ENCODE results near the gene FAM25A. TPM values are rescaled to one million over a fixed set of nuclear protein-coding genes. Genes with fewer than 3 reads are reported as not detected.
"Not testable (repeated sequence)": the region's sequence is repeated elsewhere in the genome, so short reads cannot be mapped to it uniquely, and the experiment has no call there.

FAM25A gene
- total RNA-seq, result not detected in 2 replicates

DNA sequence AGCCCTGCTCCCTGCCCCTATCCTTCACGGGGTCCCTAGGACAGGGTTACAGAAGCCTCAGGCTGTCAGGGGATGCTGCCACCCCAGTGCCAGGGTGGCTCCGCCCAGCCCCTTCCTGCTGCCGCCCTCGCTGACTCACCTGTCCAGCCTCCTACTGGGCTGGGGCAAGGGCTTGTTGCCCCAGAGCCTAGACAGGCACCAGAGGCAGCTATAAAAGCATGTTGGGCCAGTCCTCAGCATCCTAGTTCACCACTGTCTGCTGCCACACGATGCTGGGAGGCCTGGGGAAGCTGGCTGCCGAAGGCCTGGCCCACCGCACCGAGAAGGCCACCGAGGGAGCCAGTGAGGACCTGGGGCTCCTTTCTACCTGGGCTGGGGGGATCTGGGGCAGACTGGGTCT, at the start of gene FAM25A:
Gene FAM25A, plus strand, starts transcription at position 239 of the 400 bp plus-strand sequence. Its CDS starts 31 bp downstream, at position 270.
- POLR2A ChIA-PET; H3K36me3 Mint-ChIP-seq (ENCODE audit: low read depth); DNase-seq; intact Hi-C loops (cut with micrococcal nuclease); ATAC-seq (ENCODE audit: low read depth); H3K9me3 Mint-ChIP-seq; H3K27me3 Mint-ChIP-seq; H3K4me1 Mint-ChIP-seq; H3K27ac Mint-ChIP-seq; H3K4me3 Mint-ChIP-seq; CTCF ChIA-PET: not testable (repeated sequence)

- Mint-ChIP-seq H3K4me1 (peaks cover 31% of the 10 kb centered on the region), H3K9me3 (no peaks in the 10 kb centered on the region), H3K27ac (peak overlapping the region; percentile 86), H3K4me3 (peak overlapping the region; percentile 87), H3K27me3 (peaks cover 4% of the 10 kb centered on the region), H3K36me3 (ENCODE audit: low read depth) (no peaks in the 10 kb centered on the region)
- TF ChIP-seq, protein P1, sequence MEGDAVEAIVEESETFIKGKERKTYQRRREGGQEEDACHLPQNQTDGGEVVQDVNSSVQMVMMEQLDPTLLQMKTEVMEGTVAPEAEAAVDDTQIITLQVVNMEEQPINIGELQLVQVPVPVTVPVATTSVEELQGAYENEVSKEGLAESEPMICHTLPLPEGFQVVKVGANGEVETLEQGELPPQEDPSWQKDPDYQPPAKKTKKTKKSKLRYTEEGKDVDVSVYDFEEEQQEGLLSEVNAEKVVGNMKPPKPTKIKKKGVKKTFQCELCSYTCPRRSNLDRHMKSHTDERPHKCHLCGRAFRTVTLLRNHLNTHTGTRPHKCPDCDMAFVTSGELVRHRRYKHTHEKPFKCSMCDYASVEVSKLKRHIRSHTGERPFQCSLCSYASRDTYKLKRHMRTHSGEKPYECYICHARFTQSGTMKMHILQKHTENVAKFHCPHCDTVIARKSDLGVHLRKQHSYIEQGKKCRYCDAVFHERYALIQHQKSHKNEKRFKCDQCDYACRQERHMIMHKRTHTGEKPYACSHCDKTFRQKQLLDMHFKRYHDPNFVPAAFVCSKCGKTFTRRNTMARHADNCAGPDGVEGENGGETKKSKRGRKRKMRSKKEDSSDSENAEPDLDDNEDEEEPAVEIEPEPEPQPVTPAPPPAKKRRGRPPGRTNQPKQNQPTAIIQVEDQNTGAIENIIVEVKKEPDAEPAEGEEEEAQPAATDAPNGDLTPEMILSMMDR (IDR thresholded peaks at IDR 0.05), result no peak
- POLR2A ChIA-PET, result interaction anchor here (0.6 to 1.2 kb wide), 9 partner anchors 31 to 1551 kb away, joined by 3 to 23 read pairs (median 3); partner anchors contain the start of genes BMPR1A, GLUD1, MINPP1 and SHLD2
- intact Hi-C loops (cut with micrococcal nuclease), result loop anchor here (1.0 to 5.0 kb wide), 5 partner anchors 124 to 1416 kb away; partner anchors contain the start of genes ATAD1, SHLD2 and WAPL
- CTCF ChIA-PET, result interaction anchor here (1.0 kb wide), 1 partner anchor 32 kb away, joined by 3 read pairs; no protein-coding TSS in a partner anchor
- no peak for ATAC-seq (ENCODE audit: low read depth)
- DNase-seq, result no peak
Measured at GRCh38 chr10:86970982-86971231, 49.2 kb upstream of the FAM25A start.

DNA sequence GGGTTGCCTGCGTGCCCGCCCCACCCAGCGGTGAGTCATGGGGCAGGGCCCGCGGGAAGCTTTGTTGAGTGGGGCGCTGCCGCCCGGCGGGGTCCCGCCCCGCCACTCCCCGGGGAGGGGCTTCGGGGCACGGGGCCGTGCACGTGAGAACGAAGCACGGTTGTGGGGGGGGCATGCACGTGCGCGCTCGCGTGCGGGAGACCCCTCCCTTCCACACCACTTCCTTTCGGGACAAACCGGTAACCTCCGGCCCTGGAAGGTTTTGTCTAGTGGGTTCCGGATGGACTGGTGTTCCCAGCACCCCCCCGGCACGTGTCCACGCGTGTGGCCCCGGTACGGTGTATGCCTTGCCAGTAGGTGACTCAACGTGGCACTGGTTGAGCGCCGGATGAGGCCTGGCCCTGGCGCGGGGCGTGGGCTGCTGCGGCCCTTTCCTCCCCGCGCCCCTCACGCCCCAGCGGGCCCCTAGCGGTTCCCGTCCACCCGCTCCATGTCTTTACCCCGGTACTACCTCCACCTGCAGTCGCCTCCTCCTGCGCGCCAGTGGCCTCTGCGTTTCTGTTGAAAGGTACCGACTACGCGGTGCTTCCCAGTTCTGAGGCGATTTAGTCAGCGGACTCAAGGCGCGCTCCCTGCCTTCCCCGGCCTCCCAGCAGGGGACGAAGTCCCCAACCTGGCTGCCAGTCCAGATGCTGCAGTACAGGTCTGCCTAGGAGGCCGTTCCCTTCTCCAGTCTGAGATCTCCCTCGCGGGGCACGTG, 48.7 kb upstream of the FAM25A start:
- ChIA-PET POLR2A (interaction anchor here (0.6 to 1.2 kb wide), 8 partner anchors 123 to 1550 kb away, joined by 3 to 23 read pairs (median 3); partner anchors contain the start of genes BMPR1A, GLUD1, MINPP1 and SHLD2), CTCF (interaction anchor here (1.0 kb wide), 1 partner anchor 32 kb away, joined by 3 read pairs; no protein-coding TSS in a partner anchor)
- peak; percentile 91 for DNase-seq
- peak; percentile 88 for ATAC-seq (ENCODE audit: low read depth)
- H3K4me3 Mint-ChIP-seq, result peak overlapping the region; percentile 87
- intact Hi-C loops (cut with micrococcal nuclease), result loop anchor here (1.0 to 5.0 kb wide), 5 partner anchors 124 to 1416 kb away; partner anchors contain the start of genes ATAD1, SHLD2 and WAPL
- H3K36me3 Mint-ChIP-seq (ENCODE audit: low read depth), result no peaks in the 10 kb centered on the region
- H3K9me3 Mint-ChIP-seq, result no peaks in the 10 kb centered on the region
- peak overlapping the region; percentile 86 for H3K27ac Mint-ChIP-seq
- TF ChIP-seq, protein P1 (IDR thresholded peaks at IDR 0.05), result no peak
- peaks cover 4% of the 10 kb centered on the region for H3K27me3 Mint-ChIP-seq
- H3K4me1 Mint-ChIP-seq, result peaks cover 26% of the 10 kb centered on the region

DNA sequence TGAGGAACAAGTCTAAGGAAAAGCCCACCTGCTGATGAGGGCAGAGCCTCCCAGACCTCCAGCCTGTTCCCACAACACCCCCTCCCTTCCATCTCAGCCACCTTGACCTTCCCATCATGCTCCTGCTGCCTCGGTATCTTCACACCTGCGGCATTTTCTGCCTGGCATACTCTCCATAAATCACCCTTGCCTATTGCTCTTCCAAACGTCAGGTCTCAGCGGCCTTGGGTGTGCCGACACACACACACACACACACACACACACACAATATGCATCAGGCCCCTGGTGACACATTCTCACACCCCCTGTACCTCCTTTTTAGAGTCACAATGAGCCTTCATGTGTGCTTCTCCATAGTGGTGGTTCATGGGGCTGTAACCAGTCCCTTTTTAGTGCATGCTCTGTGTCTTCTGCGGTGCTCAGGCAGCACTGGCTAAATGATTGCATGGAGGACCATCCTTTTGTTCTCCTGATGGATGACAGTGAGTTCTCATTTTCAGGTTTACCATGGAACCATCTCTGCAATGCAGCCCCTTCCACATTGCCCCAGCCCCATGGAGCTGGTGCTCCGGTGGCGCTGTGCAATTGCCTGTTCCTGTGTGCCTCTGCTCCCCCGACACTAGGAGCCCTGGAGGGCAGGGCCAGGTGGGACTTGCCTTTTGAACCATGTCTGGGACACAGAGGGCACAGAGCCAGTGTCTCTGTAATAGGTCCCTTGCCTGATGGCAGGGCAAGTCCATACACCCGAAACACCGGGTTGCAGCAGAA, 47.3 kb upstream of the FAM25A start:
- peaks cover 21% of the 10 kb centered on the region for H3K4me1 Mint-ChIP-seq
- TF ChIP-seq, protein P1 (IDR thresholded peaks at IDR 0.05), result no peak
- no peaks in the 10 kb centered on the region for H3K9me3 Mint-ChIP-seq
- no peak for DNase-seq
- peaks cover 4% of the 10 kb centered on the region for H3K27me3 Mint-ChIP-seq
- ChIA-PET CTCF (no interaction called here), POLR2A (no interaction called here)
- H3K36me3 Mint-ChIP-seq (ENCODE audit: low read depth), result no peaks in the 10 kb centered on the region
- intact Hi-C loops (cut with micrococcal nuclease), result loop anchor here (5.0 kb wide), 2 partner anchors 450 to 1415 kb away; partner anchors contain the start of gene WAPL
- no peak for ATAC-seq (ENCODE audit: low read depth)
- H3K4me3 Mint-ChIP-seq, result peak overlapping the region; percentile 29
- H3K27ac Mint-ChIP-seq, result peak overlapping the region; percentile 32

DNA sequence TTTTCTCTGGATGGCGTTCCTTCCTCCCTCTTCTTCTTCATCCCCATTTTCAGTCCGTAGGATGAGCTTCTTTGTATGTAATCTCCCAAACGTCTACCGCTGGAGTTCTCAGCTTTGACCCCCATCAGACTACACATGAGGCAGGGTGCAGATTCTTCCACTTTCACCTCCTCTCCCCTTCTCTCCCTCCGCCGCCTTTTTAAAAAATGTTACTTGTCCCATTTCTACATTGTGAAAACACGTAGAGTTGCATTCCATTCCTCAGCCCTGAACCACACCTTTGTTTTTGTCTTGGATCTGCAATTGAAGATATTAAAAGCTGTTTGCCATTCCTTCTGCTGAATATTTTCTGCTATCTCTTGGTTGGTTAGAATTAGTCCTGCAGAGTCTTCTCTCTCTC, 45.6 kb upstream of the FAM25A start:
- CTCF ChIA-PET, result no interaction called here
- Mint-ChIP-seq H3K27me3 (peaks cover under 1% of the 10 kb centered on the region), H3K27ac (no peak overlapping the region), H3K36me3 (ENCODE audit: low read depth) (no peaks in the 10 kb centered on the region), H3K9me3 (no peaks in the 10 kb centered on the region), H3K4me3 (no peak overlapping the region), H3K4me1 (peaks cover 16% of the 10 kb centered on the region)
- ATAC-seq (ENCODE audit: low read depth) (no peak), DNase-seq (no peak)
- TF ChIP-seq, protein P1 (IDR thresholded peaks at IDR 0.05), result no peak
- intact Hi-C loops (cut with micrococcal nuclease), result loop anchor here (5.0 kb wide), 2 partner anchors 452 to 1413 kb away; partner anchors contain the start of gene WAPL
- POLR2A ChIA-PET, result no interaction called here
